Suprapubic skin (tissue), 4 donors: ENCODE data around the gene FASTKD2. TPM values are rescaled to one million over a fixed set of nuclear protein-coding genes. Genes with fewer than 3 reads are reported as not detected.

Experiments
- DNase-seq, 2 donors: peaks; one replicate each; pipeline ENCODE4 v3.0.0-alpha.2; 2019; ENCODE audit warnings: low spot score in 2 of 2
- H3K27ac ChIP-seq: fragments of 200-600 bp; sonication (generic); one replicate; pipeline ENCODE4 v1.5.1; 2019
- H3K27me3 ChIP-seq: fragments of 200-600 bp; sonication (generic); one replicate; pipeline ENCODE4 v1.5.1; 2019
- H3K36me3 ChIP-seq: fragments of 200-600 bp; sonication (generic); one replicate; pipeline ENCODE4 v1.5.1; 2019
- H3K4me1 ChIP-seq: fragments of 200-600 bp; sonication (generic); one replicate; pipeline ENCODE4 v1.5.1; 2019
- H3K4me3 ChIP-seq: fragments of 200-600 bp; sonication (generic); one replicate; pipeline ENCODE4 v1.5.1; 2019; ENCODE audit warnings: mild to moderate bottlenecking
- H3K9me3 ChIP-seq: fragments of 200-600 bp; sonication (generic); one replicate; pipeline ENCODE4 v1.5.1; 2019
- EP300 ChIP-seq: sonication (generic); formaldehyde crosslinking; IDR thresholded peaks from one replicate; pipeline ENCODE4 v1.6.1; 2017; ENCODE audit warnings: antibody characterized with exemption
- POLR2A ChIP-seq, 2 donors: fragments of 450-650 bp; IDR thresholded peaks; one replicate each; pipeline ENCODE4 v1.6.1; 2017; ENCODE audit warnings: antibody characterized with exemption in 2 of 2, mild to moderate bottlenecking in 2 of 2, moderate library complexity in 2 of 2
- POLR2AphosphoS5 ChIP-seq, 3 donors: sonication (generic); formaldehyde crosslinking; IDR thresholded peaks; one replicate each; pipeline ENCODE4 v1.6.1; 2017; ENCODE audit warnings: antibody characterized with exemption in 3 of 3
- WGBS: methylation state at CpG from one replicate; pipeline ENCODE4 v1.1.5; 2018; 5-methylcytosine and 5-hydroxymethylcytosine counted together
- total RNA-seq, 4 donors: library from RNA; depleted of rRNA; stranded (reverse); fragments of >200 nt; gene quantifications; one replicate each; pipeline ENCODE4 v1.1.0, GENCODE V29; 2016
- TF ChIP-seq, protein P1 (sequence below), 2 donors: fragments of 200-600 bp in 1 of 2; fragments of 450-650 bp in 1 of 2; sonication (generic) in 1 of 2; IDR thresholded peaks; one replicate each; pipeline ENCODE4 v1.5.1; 2016 to 2019; ENCODE audit warnings: antibody characterized with exemption in 2 of 2, mild to moderate bottlenecking in 1 of 2, moderate library complexity in 1 of 2

The FASTKD2 gene
- total RNA-seq, 4 donors from 2014 or later: 23.0 to 45.1 (median 28.5) TPM

DNA sequence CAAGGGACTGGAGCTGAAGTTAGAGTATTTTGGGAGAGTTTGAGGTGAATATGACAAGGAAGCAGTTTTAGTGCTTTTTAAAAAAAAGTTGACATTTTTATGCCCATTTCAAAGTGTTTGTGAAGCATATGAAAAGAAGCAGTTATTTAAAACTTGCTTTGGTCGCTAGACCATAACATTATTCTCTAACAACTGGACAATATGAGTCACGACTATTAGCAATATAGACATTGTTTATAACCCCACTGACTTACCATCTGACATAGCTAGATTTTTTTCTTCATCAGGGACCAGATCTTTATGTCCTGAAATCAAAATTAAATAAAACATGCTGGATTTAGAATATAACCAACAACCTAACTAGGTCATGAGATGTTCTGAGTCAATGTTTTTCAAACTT is 24.6 kb upstream of the FASTKD2 start:
- no peak overlapping the region for H3K4me3 ChIP-seq
- 63% methylated on average over 2 of the region's 2 CpGs for WGBS
- no peaks in the 10 kb centered on the region for H3K9me3 ChIP-seq
- H3K27me3 ChIP-seq: no peaks in the 10 kb centered on the region
- no peaks in the 10 kb centered on the region for H3K4me1 ChIP-seq
- DNase-seq: no peak
- H3K36me3 ChIP-seq: no peaks in the 10 kb centered on the region
- no peak for TF ChIP-seq POLR2A (IDR thresholded peaks at IDR 0.05)
- no peak for TF ChIP-seq POLR2AphosphoS5 (IDR thresholded peaks at IDR 0.05)
- TF ChIP-seq, protein P1, sequence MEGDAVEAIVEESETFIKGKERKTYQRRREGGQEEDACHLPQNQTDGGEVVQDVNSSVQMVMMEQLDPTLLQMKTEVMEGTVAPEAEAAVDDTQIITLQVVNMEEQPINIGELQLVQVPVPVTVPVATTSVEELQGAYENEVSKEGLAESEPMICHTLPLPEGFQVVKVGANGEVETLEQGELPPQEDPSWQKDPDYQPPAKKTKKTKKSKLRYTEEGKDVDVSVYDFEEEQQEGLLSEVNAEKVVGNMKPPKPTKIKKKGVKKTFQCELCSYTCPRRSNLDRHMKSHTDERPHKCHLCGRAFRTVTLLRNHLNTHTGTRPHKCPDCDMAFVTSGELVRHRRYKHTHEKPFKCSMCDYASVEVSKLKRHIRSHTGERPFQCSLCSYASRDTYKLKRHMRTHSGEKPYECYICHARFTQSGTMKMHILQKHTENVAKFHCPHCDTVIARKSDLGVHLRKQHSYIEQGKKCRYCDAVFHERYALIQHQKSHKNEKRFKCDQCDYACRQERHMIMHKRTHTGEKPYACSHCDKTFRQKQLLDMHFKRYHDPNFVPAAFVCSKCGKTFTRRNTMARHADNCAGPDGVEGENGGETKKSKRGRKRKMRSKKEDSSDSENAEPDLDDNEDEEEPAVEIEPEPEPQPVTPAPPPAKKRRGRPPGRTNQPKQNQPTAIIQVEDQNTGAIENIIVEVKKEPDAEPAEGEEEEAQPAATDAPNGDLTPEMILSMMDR (IDR thresholded peaks at IDR 0.05): no peak
- no peak for TF ChIP-seq EP300
- H3K27ac ChIP-seq: no peak overlapping the region

DNA sequence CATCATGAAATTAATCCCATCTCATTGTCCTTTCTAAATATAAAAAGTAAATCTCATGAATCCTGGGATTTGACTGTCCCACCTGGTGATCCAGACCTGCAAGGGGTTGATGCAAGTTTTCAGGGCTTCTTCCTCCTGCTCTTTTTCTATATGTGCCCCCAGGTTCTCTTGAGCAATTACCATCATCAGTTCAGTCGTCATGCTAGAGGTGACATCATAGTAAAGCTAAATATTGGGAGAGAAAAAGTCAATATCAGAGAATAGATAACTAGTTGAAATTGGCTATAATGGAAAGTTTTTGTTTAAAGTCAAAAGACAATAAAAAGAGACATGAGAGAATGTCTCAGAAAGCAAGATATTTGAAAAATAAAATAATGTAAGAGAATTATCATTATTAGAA is 8.6 kb upstream of the FASTKD2 start:
- no peaks in the 10 kb centered on the region for H3K36me3 ChIP-seq
- TF ChIP-seq EP300 (no peak), POLR2AphosphoS5 (IDR thresholded peaks at IDR 0.05) (no peak), POLR2A (IDR thresholded peaks at IDR 0.05) (no peak)
- TF ChIP-seq, protein P1 (IDR thresholded peaks at IDR 0.05): no peak
- no peak overlapping the region for H3K27ac ChIP-seq
- WGBS: 40% methylated on average over 1 of the region's 1 CpG
- H3K4me1 ChIP-seq: no peaks in the 10 kb centered on the region
- H3K27me3 ChIP-seq: no peaks in the 10 kb centered on the region
- no peaks in the 10 kb centered on the region for H3K9me3 ChIP-seq
- DNase-seq: no peak
- H3K4me3 ChIP-seq: no peak overlapping the region

DNA sequence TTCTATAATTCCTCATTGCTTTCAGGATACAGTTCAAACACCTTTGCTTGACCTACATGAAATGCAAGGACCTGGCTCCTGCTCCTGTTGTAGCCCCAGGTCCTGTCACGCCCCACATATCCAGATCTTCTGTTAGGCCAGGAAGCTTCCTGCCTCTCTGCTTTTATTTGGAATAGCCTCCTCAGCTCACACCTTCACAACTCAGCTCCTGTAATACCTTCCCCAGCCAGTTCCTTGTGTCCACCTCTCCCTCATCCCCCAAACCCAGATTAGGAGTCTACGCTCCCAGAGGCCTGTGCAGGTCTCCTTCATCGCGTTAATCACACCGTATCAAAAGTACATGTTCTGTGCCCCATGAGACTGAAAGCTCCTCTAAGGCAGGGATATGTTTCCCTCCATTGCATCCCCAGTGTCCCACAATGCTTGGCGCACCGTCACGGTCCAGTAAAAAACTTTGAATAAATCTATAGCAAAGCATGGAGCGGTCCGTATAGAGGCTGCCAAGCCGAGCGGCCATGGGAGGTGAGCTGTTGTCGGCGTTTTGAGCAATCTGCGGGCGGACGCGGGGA is 649 bp upstream of the FASTKD2 start:
- no peaks in the 10 kb centered on the region for H3K27me3 ChIP-seq
- peak overlapping the region; percentile 90 for H3K4me3 ChIP-seq
- peaks cover 31% of the 10 kb centered on the region for H3K4me1 ChIP-seq
- no peak for DNase-seq
- H3K9me3 ChIP-seq: no peaks in the 10 kb centered on the region
- H3K27ac ChIP-seq: peak overlapping the region; percentile 93
- no peaks in the 10 kb centered on the region for H3K36me3 ChIP-seq
- WGBS: 10% methylated on average over 18 of the region's 18 CpGs
- TF ChIP-seq, protein P1 (IDR thresholded peaks at IDR 0.05): no peak
- TF ChIP-seq EP300: no peak
- TF ChIP-seq POLR2AphosphoS5 (IDR thresholded peaks at IDR 0.05): no peak
- TF ChIP-seq POLR2A (IDR thresholded peaks at IDR 0.05): no peak

DNA sequence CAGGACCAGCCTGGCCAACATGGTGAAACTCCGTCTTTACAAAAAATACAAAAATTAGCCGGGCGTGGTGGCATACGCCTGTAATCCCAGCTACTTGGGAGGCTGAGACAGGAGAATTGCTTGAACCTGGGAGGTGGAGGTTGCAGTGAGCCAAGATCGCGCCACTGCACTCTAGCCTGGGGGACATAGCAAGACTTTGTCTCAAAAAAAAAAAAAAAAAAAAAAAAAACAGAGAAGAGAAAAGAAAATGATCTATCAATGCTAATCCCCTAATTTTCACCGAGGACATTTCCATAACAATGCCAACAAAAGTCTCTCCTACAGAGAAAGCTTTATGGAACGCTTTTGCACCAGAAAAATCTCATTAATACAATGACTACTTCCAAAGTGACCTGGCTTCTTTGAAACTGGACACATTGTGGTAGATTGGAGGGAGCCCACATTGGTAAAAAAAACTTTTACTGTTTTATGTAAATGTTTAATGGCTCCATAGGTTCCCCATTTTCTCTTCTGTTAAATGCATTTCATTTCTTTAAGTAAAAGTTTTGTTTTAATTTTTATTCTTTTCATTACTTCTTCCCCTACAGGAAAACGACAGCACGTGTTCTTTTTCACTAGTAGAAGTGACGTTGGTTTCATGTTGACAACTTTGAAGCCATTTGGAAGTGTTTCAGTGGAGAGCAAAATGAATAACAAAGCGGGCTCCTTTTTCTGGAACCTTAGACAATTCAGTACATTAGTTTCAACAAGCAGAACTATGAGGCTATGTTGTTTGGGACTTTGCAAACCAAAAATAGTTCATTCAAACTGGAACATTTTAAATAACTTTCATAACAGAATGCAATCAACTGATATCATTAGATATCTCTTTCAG is 888 bp downstream of the FASTKD2 start:
- H3K9me3 ChIP-seq: no peaks in the 10 kb centered on the region
- no peak for TF ChIP-seq EP300
- TF ChIP-seq POLR2AphosphoS5 (IDR thresholded peaks at IDR 0.05): no peak
- TF ChIP-seq, protein P1 (IDR thresholded peaks at IDR 0.05): no peak
- TF ChIP-seq POLR2A (IDR thresholded peaks at IDR 0.05): no peak
- H3K36me3 ChIP-seq: peaks cover 14% of the 10 kb centered on the region
- peaks cover 31% of the 10 kb centered on the region for H3K4me1 ChIP-seq
- no peaks in the 10 kb centered on the region for H3K27me3 ChIP-seq
- peak overlapping the region; percentile 93 for H3K27ac ChIP-seq
- no peak for DNase-seq
- WGBS: 35% methylated on average over 12 of the region's 12 CpGs
- peak overlapping the region; percentile 90 for H3K4me3 ChIP-seq

DNA sequence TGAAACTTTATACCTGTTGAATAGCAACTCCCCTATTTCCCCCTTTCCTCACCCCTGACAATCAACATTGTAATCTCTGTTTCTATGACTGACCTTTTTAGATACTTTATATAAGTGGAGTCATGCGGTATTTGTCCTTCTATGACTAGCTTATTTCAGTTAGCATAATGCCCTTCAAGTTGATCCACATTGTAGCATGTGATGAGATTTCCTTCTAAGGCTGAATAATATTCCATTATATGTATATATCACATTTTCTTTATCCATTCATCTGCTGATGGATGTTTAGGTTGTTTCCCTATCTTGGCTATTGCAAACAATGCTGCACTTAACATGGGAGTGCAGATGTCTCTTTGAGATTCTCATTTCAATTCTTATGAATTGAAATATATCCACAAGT is 9.5 kb downstream of the FASTKD2 start:
- peaks cover 5% of the 10 kb centered on the region for H3K9me3 ChIP-seq
- 96% methylated on average over 1 of the region's 1 CpG for WGBS
- H3K27ac ChIP-seq: no peak overlapping the region
- H3K27me3 ChIP-seq: no peaks in the 10 kb centered on the region
- H3K4me3 ChIP-seq: no peak overlapping the region
- no peak for TF ChIP-seq EP300
- no peak for TF ChIP-seq POLR2A (IDR thresholded peaks at IDR 0.05)
- no peak for TF ChIP-seq POLR2AphosphoS5 (IDR thresholded peaks at IDR 0.05)
- TF ChIP-seq, protein P1 (IDR thresholded peaks at IDR 0.05): no peak
- H3K4me1 ChIP-seq: no peaks in the 10 kb centered on the region
- peaks cover 76% of the 10 kb centered on the region for H3K36me3 ChIP-seq
- DNase-seq: no peak
